ENCODE results near the gene OR56A1. TPM values are rescaled to one million over a fixed set of nuclear protein-coding genes. Genes with fewer than 3 reads are reported as not detected.

Gene OR56A1, protein sequence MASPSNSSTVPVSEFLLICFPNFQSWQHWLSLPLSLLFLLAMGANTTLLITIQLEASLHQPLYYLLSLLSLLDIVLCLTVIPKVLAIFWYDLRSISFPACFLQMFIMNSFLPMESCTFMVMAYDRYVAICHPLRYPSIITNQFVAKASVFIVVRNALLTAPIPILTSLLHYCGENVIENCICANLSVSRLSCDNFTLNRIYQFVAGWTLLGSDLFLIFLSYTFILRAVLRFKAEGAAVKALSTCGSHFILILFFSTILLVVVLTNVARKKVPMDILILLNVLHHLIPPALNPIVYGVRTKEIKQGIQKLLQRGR
- not detected in 2 replicates for total RNA-seq (2014; rRNA removed; shearing (Covaris generic))

GRCh38 chr11:6030708-6031405 is at the start of gene OR56A1:
OR56A1 (minus strand) TSS chr11:6030758; CDS start chr11:6027692, 3,066 bp downstream.

GRCh38 chr11:6006846-6007245 is 23.7 kb downstream of the OR56A1 start, which contains the start of gene OR56A4:
OR56A4 (minus strand) TSS chr11:6006946; CDS start chr11:6002992, 3,954 bp downstream.

DNA sequence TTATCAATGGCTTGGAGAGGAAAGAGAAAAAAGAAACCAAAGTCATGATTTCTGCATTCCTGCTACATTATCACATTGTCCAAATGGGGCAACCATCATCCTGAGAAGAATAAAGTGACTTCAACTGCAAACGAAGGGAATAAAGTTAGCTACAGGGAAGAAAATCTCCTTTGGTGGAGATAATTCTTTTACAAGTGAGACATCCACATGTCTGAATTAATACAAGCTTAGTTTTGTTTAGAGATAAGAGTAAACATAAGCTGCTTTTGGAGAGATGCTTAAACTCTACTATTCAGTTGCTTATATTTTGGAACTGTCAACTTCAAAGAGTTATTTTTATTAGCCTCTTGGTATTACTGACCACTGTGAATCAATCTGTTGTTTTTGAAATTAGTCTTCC is 43.7 kb downstream of the OR56A1 start, which contains the start of gene OR52L1:
Gene OR52L1, minus strand, starts transcription at position 101 of the 400 bp plus-strand sequence. Its CDS starts 55 bp downstream, at position 46.

Small RNA genes within 50 kb of the gene (small RNA-seq; reads per million reads assigned to genes)
- gene RNA5SP329 = 0.80 reads per million, percentile 47 among the genes with 10 or more reads in this experiment

Other genes with a start within 250 kb of the OR56A1 start
- gene OR52N5, start 247.4 kb downstream of the OR56A1 start, total RNA-seq (2014; rRNA removed; shearing (Covaris generic)) = not detected in 2 replicates
- not detected in 2 replicates for gene OR52N1, start 239.5 kb downstream of the OR56A1 start, total RNA-seq (2014; rRNA removed; shearing (Covaris generic))
- gene OR52N2, start 221.8 kb downstream of the OR56A1 start, total RNA-seq (2014; rRNA removed; shearing (Covaris generic)) = not detected in 2 replicates
- not detected in 2 replicates for gene OR52E6, start 188.9 kb downstream of the OR56A1 start, total RNA-seq (2014; rRNA removed; shearing (Covaris generic))
- gene OR52E8, start 173.1 kb downstream of the OR56A1 start, total RNA-seq (2014; rRNA removed; shearing (Covaris generic)) = not detected in 2 replicates
- not detected in 2 replicates for gene OR52E4, start 150.1 kb downstream of the OR56A1 start, total RNA-seq (2014; rRNA removed; shearing (Covaris generic))
- not detected in 2 replicates for gene OR52E5, start 137.6 kb downstream of the OR56A1 start, total RNA-seq (2014; rRNA removed; shearing (Covaris generic))
- not detected in 2 replicates for gene OR56A3, start 88.5 kb downstream of the OR56A1 start, total RNA-seq (2014; rRNA removed; shearing (Covaris generic))
- not detected in 2 replicates for gene OR56A5, start 62.3 kb downstream of the OR56A1 start, total RNA-seq (2014; rRNA removed; shearing (Covaris generic))
- gene OR52L1, start 43.8 kb downstream of the OR56A1 start, total RNA-seq (2014; rRNA removed; shearing (Covaris generic)) = not detected in 2 replicates
- not detected in 2 replicates for gene OR56A4, start 23.8 kb downstream of the OR56A1 start, total RNA-seq (2014; rRNA removed; shearing (Covaris generic))
- gene OR56B4, start 76.9 kb upstream of the OR56A1 start, total RNA-seq (2014; rRNA removed; shearing (Covaris generic)) = not detected in 2 replicates
- gene OR52B2, start 139.6 kb upstream of the OR56A1 start, total RNA-seq (2014; rRNA removed; shearing (Covaris generic)) = not detected in 2 replicates
- not detected in 2 replicates for gene OR52W1, start 168.5 kb upstream of the OR56A1 start, total RNA-seq (2014; rRNA removed; shearing (Covaris generic))
- not detected in 2 replicates for gene C11orf42, start 174.8 kb upstream of the OR56A1 start, total RNA-seq (2014; rRNA removed; shearing (Covaris generic))
- 11.0 and 25.3 TPM in 2 replicates for gene FHIP1B, start 203.9 kb upstream of the OR56A1 start, total RNA-seq (2014; rRNA removed; shearing (Covaris generic))
- not detected in 2 replicates for gene CNGA4, start 208.3 kb upstream of the OR56A1 start, total RNA-seq (2014; rRNA removed; shearing (Covaris generic))
- not detected in 2 replicates for gene CCKBR, start 229.1 kb upstream of the OR56A1 start, total RNA-seq (2014; rRNA removed; shearing (Covaris generic))